NCI-H1694 treated with DMSO at 0.1 percent for 48 hours (cell line): ENCODE data around the gene NAA38.
A peak's percentile ranks its signal among the peaks of the same experiment; 100 is the strongest.

Source experiments
- DNase-seq: peaks from one replicate; lab custom pipeline; 2025; lab: John Stamatoyannopoulos, UW

The NAA38 gene, protein sequence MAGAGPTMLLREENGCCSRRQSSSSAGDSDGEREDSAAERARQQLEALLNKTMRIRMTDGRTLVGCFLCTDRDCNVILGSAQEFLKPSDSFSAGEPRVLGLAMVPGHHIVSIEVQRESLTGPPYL

DNA sequence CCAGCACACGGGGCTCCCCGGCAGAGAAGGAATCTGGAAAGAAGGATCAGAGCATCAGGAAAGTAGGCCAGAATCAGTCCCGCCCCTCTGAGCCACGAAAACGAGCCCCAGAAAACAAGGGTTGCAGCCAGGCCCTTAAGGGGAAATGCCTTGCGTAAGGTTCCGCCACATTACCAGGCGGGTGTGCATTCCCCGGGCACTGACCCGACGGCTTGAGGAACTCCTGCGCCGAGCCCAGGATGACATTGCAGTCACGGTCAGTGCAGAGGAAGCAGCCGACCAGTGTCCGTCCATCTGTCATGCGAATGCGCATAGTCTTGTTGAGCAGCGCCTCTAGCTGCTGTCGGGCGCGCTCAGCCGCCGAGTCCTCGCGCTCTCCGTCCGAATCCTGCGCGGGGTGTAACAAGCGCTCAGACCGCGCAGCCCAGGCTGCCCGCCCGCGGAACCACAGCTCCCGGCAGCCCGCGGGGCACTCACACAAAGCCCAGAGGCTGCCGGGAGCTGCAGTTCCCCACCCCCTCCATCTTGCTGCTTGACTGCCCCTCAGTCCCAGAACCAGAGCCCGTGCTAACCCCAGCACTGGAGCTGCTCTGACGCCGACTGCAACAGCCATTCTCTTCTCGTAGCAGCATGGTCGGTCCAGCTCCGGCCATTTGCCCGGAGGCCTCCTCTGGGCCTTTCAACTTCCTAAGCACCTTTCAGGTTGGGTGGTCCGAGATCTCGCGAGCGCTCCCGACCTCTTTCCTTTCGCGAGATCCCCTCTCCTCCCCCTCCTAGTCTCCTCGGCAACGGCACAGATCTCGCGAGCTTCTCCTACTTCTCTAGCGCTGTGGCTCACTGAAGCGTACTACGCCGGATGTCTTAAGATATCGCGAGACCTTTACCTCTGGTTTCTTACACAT lies at the start of gene NAA38:
Gene NAA38, minus strand, starts transcription at position 749 of the 902 bp plus-strand sequence. Its CDS starts 96 bp downstream, at position 653.
- DNase-seq, result peak; percentile 99

DNA sequence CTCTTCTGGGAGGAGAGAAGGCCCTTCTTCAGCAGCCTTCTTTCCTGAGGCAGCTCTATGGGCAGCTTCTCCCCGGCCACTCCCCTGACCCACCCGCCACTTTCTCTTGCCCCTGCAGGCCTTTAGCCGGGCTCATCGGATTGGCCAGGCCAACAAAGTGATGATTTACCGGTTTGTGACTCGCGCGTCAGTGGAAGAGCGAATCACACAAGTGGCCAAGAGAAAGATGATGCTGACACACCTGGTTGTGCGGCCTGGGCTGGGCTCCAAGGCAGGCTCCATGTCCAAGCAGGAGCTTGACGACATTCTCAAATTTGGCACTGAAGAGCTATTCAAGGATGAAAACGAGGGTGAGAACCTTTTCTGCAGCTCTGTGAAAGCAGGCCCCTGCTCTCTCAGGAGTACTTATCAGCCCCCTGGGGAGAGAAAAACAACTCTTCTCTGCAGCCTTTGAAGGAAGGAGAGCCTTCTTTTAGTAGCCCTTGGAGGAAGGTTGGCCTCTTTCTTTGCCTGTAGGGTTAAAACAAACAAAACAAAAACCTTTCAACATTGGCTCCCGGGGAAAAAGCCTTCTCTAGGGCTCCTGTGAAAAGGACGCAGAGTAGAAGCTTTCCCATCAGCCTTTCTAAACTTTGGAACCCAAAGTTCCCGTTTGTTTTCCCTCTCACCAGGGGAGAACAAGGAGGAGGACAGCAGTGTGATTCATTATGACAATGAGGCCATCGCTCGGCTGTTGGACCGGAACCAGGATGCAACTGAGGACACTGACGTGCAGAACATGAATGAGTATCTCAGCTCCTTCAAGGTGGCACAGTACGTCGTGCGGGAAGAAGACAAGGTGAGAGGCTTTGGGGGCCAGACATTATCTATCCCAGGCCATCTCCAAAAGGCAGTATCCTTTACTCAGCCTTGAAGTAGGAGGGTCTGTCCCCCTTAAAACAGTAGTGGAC lies 46.1 kb upstream of the NAA38 start:
- DNase-seq, result no peak

DNA sequence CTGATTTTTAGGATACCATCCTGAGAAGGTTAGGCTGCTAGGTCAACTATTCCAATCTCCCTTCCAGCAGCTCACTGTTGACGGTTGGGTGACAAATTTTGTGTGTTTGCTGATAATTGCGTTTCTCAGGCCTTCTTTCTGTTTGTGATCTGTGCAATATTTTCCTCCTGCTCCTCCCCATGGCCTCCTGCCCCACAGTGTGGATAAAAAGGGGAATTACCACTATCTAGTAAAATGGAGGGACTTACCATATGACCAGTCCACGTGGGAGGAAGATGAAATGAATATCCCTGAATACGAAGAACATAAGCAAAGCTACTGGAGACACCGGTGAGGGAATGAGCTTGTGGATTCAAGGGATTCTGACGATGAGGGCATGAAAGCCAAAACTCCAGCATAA lies 40.4 kb upstream of the NAA38 start:
- peak; percentile 43 for DNase-seq

DNA sequence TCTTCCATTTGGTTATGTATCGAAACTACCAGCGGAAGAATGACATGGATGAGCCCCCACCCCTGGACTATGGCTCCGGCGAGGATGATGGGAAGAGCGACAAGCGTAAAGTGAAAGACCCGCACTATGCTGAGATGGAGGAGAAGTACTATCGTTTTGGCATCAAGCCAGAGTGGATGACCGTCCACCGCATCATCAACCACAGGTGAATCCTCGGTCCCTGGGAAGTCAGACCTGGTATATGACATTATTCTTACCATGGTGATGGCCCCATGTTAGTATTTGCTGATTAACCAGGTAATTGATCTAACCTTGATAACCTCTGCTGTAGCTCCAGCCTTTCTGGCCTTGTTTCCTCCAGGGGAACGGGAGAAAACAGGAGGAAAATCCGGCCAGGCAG lies 39.7 kb upstream of the NAA38 start:
- DNase-seq, result no peak

DNA sequence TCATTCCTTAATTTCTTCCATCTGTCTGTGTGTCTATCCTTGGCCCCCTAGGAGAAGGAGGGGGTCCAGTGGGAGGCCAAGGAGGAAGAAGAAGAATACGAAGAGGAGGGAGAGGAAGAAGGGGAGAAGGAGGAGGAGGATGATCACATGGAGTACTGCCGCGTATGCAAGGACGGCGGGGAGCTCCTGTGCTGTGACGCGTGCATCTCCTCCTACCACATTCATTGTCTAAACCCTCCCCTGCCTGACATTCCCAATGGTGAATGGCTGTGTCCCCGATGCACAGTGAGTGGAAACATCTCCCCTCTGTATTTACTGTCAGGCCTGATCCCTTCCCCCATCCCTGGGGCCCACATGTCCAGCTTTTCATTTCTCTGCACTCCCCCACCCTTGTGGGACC lies 37.5 kb upstream of the NAA38 start:
- no peak for DNase-seq

DNA sequence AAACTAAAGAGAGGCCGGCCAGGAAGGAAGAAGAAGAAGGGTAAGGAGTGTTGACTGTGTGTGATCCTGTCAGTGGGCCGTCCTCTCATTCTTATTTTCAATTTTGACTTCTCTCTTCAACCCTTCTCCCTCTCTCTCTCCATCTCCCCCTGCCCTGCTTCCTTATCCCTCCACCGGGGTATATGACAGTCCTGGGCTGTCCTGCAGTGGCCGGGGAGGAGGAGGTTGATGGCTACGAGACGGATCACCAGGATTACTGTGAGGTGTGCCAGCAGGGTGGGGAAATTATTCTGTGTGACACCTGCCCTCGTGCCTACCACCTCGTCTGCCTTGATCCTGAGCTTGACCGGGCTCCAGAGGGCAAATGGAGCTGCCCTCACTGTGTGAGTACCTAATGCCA lies 36.9 kb upstream of the NAA38 start:
- no peak for DNase-seq

DNA sequence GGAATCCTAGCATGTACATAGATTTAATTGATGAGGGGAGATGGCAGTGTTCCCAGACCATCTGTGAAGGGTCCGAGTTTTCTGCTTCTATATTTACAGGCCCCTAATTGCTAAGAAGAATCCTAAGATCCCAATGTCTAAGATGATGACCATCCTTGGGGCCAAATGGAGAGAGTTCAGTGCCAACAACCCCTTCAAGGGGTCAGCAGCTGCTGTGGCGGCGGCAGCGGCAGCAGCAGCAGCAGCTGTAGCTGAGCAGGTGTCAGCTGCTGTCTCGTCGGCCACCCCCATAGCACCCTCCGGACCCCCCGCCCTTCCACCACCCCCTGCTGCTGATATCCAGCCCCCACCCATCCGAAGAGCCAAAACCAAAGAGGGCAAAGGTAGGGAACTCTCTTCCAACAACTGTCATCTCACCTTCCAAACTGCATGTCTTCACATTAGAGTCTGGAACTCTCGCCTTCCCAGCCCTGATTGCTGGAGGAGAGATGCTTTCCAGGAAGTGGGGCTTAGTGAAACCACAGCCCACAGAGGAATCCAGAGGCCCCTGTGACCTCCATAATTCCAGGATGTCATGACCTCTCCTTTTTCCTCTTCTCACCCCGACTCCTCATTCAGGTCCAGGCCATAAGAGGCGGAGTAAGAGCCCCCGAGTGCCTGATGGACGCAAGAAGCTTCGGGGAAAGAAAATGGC lies 36.0 kb upstream of the NAA38 start:
- DNase-seq, result no peak

DNA sequence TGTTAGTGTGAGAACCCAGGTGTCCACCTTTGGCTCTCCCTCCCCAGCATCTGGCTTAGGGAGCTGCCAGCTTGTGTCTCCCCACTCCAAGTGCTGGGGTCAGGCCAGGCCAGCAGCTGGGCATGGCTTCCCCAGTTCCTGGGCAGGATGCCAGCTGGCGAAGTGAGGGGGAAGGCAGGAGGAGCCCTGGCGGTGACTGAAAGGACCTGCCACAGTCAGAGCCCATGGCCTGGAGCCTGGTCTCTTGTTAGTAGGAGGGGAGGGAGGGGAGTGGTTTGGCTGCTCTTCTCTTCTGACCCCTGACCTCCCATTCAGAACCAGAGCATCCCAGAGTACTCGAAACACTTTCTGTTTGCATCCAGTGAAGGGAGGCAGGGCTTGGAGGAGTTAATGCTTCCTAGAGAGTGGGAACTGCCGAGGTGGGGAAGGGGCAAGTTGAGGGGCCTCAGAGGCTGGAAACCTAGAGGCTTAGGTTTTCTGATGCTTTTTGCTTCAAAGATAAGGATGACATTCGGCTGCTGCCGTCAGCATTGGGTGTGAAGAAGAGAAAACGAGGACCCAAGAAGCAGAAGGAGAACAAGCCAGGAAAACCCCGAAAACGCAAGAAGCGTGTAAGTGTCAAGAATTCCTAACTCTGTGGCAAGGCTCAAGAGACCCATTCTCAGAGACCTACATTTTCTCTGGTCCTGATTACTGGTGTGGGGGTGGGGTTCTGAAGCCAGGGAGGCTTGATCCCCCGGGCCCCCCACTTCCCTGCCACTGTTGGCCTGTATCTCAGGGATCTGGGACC lies 32.0 kb upstream of the NAA38 start:
- peak; percentile 92 for DNase-seq

DNA sequence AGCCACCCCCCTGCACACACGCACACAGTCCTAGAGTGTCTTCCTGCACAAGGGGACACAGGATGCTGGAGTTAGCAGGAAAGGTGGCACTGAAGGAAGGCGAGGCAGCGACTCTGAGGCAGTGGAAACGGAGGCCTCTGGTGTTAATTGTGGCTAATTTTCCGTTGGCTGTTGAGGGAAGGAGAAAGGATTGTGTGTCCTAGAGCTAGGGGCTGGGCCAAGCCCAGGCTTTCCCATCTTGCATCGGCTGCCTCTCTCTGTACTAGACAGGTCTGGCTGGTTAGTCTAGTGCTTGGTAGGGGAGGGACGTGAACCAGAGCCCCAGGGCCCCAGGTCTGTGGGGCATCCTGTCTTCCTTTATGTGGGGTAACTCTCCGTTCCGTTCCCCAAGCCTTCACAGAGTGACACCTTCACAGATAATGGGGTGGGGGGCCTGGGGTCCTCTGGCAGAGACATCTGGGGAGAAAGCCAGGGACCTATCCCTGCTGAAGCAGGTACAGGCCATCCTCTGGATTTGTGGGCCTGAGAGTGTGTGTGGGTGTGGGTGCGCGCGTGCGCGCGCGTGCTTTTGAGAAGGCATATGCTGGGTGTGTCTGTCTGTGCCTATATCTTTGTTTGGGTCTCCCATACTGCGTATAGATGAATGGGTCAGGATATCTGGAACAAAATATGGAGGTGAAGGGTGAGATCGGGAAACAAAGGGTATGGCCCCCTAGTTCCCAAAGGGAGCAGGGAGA lies 31.0 kb upstream of the NAA38 start, which contains the start of gene CHD3:
Gene CHD3, plus strand, starts transcription at position 606 of the 737 bp plus-strand sequence. CDS start 212 bp downstream, outside the sequence.
- peak; percentile 54 for DNase-seq

DNA sequence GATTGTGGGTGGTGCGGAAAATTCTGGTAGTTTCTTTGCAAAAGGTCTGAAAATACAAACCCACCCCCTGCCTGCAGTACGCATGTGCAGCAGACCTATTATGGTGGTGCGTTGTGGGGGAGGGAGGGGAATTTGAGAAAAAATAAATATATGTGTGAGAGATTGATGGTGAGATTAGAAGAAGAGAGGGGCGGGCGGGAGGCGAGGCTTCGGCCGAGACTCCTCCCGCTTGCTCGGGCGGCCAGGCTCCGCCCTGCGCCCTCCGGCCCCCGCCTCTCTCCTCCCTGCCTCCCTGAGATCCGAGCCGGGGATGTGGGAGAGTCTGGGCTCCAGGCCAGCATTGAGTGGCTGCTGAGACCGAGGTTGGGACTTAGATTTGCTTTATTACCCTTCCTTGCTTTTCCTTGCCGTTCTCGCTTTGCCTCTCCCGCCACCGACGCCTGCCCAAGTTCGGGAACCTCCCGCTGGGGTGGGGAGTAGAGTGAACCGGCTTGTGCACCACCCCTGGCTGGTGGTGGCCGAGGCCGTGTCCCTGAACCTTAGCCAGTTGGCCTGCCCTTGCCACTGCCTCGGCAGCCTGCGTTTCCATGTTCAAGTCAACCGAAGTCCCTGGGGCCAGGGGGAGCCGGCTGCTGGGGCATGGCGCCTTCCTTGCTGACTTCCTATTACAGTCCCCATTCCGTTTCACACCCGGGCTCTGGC lies 30.3 kb upstream of the NAA38 start:
- peak; percentile 96 for DNase-seq

DNA sequence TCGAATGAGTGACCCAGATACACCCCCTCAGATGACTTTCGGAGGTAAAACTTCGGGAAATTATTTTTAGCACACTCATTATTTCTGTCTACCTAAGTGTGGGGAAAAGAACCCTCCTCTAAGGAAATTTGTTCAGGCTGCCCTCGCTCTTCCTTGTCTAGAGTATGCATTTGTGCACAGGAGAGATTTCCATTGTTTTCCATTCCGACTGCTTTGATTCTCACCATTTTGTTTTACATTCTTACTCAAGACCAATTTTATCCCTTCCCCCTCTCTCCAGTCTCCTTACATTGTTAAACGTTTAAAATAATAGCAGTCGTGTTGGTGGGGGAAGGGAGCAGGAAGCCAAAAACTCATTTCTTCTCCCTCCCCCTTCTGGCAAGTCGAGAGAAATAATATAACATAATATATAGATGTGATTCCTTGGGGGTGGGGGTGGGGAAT lies 29.7 kb upstream of the NAA38 start:
- DNase-seq, result peak; percentile 88

DNA sequence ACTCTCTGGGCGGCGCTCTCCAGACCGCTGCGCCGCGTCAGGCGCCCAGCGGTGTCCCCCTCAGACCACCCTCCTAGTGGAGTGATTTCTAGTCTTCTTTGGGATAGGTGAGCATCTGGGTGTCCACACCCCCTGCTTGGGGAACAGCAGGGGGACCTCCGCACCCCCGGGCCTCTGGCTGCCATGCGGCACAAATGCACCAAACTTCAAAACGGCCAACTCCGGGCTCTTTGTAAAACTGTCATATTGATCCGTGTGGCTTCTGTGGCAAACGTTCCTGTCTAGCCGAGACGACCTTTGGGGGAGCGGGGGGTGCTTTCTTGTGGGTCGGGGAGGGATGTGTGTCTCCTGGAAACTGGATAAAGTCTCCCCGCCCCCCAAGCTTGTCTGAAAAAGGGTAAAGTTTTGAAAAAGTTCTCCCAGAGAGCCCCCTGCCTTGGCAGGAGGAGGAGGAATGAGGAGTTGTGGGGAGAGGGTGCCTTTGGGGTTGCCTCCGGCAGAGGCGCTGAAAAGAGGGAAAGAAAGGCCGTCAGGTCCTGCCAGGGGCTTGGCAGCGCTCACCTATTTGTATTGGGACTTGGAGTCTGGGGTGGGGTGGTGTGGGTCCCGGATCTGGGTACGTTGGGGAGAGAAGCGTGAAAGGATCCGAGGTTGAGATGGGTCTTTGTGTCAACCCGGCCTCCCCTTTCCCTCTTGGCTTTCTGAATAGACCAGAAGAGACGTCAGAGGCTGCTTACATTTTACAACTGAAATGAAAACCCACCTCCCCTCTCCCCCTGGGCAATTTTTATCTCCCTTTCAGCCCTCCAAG lies 29.1 kb upstream of the NAA38 start:
- peak; percentile 74 for DNase-seq

DNA sequence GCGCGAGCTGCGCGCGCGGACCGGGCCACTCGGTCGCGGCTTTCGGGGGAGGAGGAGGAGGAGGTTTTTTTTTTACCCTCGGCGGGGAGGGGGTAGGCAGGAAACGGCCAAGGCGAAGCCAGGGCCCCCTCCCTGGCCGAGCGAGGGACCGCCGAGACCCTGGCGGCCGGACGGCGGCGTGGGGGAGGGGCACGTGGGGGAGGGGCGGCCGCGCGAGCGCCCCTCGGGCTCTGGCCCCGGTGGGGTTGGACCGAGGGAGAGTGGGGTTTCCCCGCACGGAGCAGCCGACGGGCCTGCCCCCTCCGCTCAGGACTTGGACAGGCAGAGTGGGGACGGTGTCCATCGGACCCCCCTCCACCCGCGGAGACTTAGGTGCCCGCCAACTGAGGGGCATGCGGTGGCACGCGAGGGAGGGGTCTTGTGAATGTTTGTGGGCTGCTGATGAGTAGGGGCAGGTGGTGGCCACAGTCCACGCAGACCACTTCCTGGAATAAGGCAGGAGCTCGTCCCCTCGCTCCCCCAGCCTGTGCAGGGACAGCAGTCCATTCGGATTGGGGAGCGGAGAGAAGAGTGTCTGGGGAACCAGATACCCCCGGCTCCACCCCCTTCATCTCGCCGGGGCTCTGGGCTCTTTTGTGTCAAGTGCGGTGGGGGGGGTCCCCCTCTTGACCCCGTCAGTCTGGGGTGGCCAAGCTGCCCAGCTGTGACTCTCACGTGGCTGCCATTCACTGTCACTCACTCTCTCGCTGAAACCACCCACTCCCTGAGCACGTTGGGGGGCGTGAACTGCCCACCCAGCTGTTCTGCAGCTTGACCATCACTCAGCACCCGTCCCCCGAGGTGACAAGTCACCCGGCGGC lies 28.2 kb upstream of the NAA38 start:
- peak; percentile 46 for DNase-seq

DNA sequence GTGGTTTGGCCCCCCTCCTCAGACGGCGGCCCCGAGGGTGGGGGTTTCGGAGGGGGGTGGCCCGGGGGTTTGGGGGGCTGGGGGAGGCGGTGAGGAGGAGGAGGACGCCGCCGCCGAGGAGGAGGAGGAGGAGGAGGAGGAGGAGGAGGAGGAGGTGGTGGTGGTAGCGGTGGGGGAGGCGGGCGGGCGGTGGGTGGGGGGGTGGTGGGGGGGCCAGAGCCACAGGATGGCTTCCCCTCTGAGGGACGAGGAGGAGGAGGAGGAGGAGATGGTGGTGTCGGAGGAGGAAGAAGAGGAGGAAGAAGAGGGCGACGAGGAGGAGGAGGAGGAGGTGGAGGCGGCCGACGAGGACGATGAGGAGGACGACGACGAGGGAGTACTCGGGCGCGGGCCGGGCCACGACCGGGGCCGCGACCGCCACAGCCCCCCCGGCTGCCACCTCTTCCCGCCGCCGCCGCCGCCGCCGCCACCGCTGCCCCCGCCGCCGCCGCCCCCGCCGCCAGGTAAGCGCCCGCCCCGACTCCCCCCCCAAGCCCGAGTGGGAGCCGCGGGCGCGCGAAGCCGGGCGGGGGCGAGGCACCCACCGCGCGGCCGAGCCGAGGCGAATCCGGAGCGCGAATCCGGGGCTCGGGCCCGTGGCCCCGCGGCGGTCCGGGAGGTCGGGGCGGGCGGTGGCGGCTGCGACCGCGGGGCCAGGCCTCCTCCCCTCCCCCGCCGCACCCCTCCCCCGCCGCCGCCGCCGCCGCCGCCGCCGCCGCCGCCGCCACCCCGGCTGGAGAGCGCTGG lies 27.4 kb upstream of the NAA38 start:
- DNase-seq, result no peak

DNA sequence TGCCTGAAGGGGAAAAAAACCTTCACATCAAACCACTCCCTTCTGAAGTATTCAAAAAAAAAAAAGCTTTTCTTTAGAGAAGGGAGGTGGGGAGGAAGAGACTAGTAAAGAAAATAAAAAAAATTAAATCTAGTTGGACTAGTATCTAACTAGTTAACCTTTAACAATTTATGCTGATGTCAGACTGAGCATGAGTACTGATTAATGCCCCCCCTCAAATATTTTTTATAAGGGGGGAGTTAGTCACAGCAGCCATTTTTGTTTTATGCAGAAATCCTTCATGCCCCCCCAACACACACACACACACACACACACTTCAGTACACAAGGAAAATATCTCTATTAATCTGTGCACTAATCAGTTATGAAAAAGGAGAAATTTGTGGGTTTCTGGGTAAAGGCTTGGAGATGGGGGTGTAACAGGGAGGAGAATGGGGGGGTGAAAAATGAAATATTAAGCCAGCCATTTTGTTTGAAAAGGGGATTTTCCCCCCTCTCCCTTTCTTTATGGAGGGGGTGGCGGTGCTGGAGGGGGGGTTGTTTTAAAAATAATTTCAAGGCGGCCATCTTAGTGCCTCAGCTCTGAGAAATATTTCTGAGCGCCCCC lies 26.5 kb upstream of the NAA38 start:
- DNase-seq, result peak; percentile 72

DNA sequence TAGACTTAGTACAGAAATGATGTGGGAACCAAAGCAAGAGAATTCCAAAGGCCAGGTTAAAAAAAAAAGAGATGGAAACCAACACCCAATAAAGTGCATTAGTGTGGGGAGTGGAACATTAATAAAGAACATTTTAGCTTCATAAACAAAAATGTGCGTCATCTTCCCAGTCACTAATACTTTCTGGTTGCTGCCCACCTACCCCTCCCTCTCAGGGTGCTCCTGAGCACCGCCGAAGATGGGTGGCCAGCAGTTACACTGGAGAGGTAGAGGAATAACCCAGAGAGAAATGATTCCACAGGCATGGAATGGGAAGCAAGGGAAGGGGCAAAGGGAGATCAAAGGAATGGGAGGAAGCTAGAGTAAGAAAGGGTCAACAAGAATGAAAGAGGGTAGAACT lies 25.3 kb upstream of the NAA38 start:
- DNase-seq, result peak; percentile 64
